Peyer's patch (tissue), 4 donors: Measurements from ENCODE around the gene TENT5A. TPM values are rescaled to one million over a fixed set of nuclear protein-coding genes. Genes with fewer than 3 reads are reported as not detected.

ENCODE experiments used
- DNase-seq, 3 donors: peaks; one replicate each; pipeline ENCODE4 v3.0.0-alpha.2; 2017 to 2019
- H3K27ac ChIP-seq, 4 donors: fragments of 200-600 bp; sonication (generic); one replicate each; pipeline ENCODE4 v1.5.1; 2016 to 2019
- H3K27me3 ChIP-seq, 2 donors: fragments of 200-600 bp; sonication (generic); one replicate each; pipeline ENCODE4 v1.5.1; 2019
- H3K36me3 ChIP-seq, 3 donors: fragments of 200-600 bp; sonication (generic); one replicate each; pipeline ENCODE4 v1.5.1; 2016 to 2019
- H3K4me1 ChIP-seq, 4 donors: fragments of 200-600 bp; sonication (generic); one replicate each; pipeline ENCODE4 v1.5.1; 2016 to 2019
- H3K4me3 ChIP-seq, 4 donors: fragments of 200-600 bp; sonication (generic); 1 replicate in 3 of 4; 2 replicates in 1 of 4; pipeline ENCODE4 v1.5.1; 2016 to 2019; ENCODE audit warnings: mild to moderate bottlenecking in 1 of 4
- H3K9me3 ChIP-seq, 4 donors: fragments of 200-600 bp; sonication (generic); one replicate each; pipeline ENCODE4 v1.5.1; 2016 to 2019; ENCODE audit warnings: mild to moderate bottlenecking in 1 of 4
- CTCF ChIP-seq, 6 experiments: fragments of 450-650 bp in 4 of 6; fragments of 200-600 bp in 2 of 6; sonication (generic) in 1 of 6; IDR thresholded peaks; one replicate each; pipeline ENCODE4 v1.5.1; 2017 to 2019; ENCODE audit warnings: antibody characterized with exemption in 6 of 6, mild to moderate bottlenecking in 3 of 6, moderate library complexity in 1 of 6
- POLR2A ChIP-seq, 2 donors: fragments of 450-650 bp; IDR thresholded peaks; one replicate each; pipeline ENCODE4 v1.5.1; 2017; ENCODE audit warnings: antibody characterized with exemption in 2 of 2, mild to moderate bottlenecking in 2 of 2, moderate library complexity in 2 of 2
- total RNA-seq, 4 donors: library from RNA; depleted of rRNA; stranded (reverse); fragments of >200 nt; gene quantifications; one replicate each; pipeline ENCODE4 v1.1.0, GENCODE V29; 2016

TENT5A gene
- total RNA-seq, 4 donors from 2014 or later: 35.4 to 73.4 (median 58.6) TPM

DNA sequence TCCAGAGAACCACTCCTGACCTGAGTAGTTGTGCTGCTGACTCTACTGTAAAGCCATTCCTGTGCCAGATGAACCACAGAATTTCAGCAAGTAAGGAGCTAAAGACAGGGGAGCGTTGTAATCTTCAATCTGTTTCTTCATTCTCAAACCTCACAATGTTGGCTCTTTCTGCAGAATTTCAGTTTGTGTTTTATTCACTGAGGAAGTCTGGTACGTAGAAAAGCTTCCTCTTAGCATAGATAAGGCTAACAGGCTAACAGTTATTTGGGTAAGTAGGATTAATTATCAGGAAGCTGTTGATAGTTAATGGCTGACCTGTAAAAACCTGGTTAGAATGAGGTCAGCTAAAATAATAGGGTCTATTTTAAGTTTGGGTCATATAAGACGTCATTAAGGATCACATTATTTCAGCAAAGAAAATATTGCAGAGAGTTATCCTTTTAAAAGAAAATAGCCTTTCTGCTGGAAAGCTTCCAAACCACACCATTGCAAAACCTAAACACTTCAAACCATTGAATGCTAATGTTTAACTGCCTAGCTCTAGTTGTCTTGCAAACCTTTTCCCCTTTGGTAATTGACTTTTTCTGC lies 14.1 kb upstream of the TENT5A start:
- H3K27ac ChIP-seq: no peak overlapping the region
- no peak overlapping the region for H3K4me3 ChIP-seq
- DNase-seq: no peak
- no peak for TF ChIP-seq CTCF (IDR thresholded peaks at IDR 0.05)
- no peak for TF ChIP-seq POLR2A (IDR thresholded peaks at IDR 0.05)
- no peaks in the 10 kb centered on the region for H3K36me3 ChIP-seq
- H3K9me3 ChIP-seq: no peaks in the 10 kb centered on the region
- no peaks in the 10 kb centered on the region for H3K4me1 ChIP-seq
- H3K27me3 ChIP-seq: no peaks in the 10 kb centered on the region

DNA sequence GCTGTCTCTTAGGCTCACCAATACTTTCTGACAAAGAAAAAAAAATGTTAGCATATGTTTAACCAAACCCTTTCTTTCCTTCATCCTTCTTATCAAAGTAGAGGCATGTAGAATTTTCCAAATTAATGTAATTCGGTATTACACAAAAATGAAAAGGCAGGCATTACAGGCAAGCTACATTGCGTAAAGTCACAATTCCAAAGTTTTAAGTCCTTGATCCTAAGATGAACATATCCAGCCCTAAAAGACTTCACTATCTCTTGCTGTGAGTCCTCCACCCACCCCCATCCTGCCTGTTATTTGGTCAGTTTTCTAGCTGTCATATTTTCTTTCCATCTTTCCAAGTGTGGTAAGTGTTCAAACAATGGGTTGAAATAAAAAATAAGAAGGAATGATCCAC lies 12.1 kb upstream of the TENT5A start:
- Histone ChIP-seq H3K9me3 (no peaks in the 10 kb centered on the region), H3K27me3 (no peaks in the 10 kb centered on the region), H3K36me3 (no peaks in the 10 kb centered on the region), H3K4me1 (no peaks in the 10 kb centered on the region), H3K4me3 (no peak overlapping the region), H3K27ac (no peak overlapping the region)
- DNase-seq: no peak
- TF ChIP-seq CTCF (IDR thresholded peaks at IDR 0.05) (no peak), POLR2A (IDR thresholded peaks at IDR 0.05) (no peak)

DNA sequence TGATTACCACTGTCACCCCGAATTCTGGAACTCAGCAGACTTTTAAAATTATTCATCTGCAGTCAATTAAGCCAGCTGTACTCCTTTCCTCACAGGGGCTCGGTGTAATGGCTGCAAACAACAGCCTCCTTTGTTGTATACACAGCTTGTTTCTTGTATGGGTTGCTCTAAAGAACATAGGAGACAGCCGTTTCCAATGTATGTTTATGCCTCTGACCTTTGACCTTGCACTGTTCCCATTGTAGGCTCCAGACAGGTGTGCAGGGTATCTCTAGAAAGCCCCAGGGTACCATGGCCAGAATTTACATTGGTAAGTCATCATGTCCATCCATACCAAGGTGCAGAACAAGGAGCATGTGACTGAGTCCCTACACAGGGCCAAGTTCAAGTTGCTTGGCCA lies 11.5 kb upstream of the TENT5A start:
- no peaks in the 10 kb centered on the region for H3K4me1 ChIP-seq
- no peak overlapping the region for H3K4me3 ChIP-seq
- no peaks in the 10 kb centered on the region for H3K36me3 ChIP-seq
- no peaks in the 10 kb centered on the region for H3K27me3 ChIP-seq
- no peaks in the 10 kb centered on the region for H3K9me3 ChIP-seq
- TF ChIP-seq POLR2A (IDR thresholded peaks at IDR 0.05): no peak
- no peak for TF ChIP-seq CTCF (IDR thresholded peaks at IDR 0.05)
- H3K27ac ChIP-seq: no peak overlapping the region
- DNase-seq: no peak

- TF ChIP-seq POLR2A (IDR thresholded peaks at IDR 0.05) (no peak), CTCF (IDR thresholded peaks at IDR 0.05) (no peak)
- no peak for DNase-seq
- no peaks in the 10 kb centered on the region for H3K27me3 ChIP-seq
- no peak overlapping the region for H3K27ac ChIP-seq
- no peaks in the 10 kb centered on the region for H3K36me3 ChIP-seq
- no peaks in the 10 kb centered on the region for H3K9me3 ChIP-seq
- no peak overlapping the region for H3K4me3 ChIP-seq
- H3K4me1 ChIP-seq: no peaks in the 10 kb centered on the region
Observed at GRCh38 chr6:81763051-81763450, 10.6 kb upstream of the TENT5A start.

GRCh38 chr6:81762606-81763005 lies 10.1 kb upstream of the TENT5A start:
- no peaks in the 10 kb centered on the region for H3K9me3 ChIP-seq
- H3K4me1 ChIP-seq: no peaks in the 10 kb centered on the region
- DNase-seq: no peak
- H3K4me3 ChIP-seq: no peak overlapping the region
- no peaks in the 10 kb centered on the region for H3K36me3 ChIP-seq
- H3K27me3 ChIP-seq: no peaks in the 10 kb centered on the region
- TF ChIP-seq POLR2A (IDR thresholded peaks at IDR 0.05): no peak
- no peak overlapping the region for H3K27ac ChIP-seq

DNA sequence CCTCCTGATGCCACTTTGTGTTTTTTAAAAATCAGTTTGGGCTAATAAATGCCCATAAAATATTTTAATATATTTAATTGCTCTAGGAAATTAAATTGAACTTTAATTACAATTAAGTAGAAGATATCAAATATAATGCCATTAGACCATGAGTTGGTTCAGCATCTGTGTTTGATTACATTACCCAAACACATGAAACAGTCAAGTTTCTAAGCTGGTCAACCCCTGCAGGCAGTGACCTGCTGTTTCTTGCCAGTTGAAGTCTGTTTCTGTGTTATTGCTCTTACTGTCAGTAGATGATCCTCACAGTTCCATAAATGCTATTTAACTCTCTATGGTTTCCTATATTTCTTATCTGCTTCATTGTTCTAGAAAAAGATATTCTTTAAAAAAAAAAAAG lies 9.7 kb upstream of the TENT5A start:
- Histone ChIP-seq H3K36me3 (no peaks in the 10 kb centered on the region), H3K27me3 (no peaks in the 10 kb centered on the region), H3K4me1 (no peaks in the 10 kb centered on the region), H3K9me3 (no peaks in the 10 kb centered on the region), H3K4me3 (no peak overlapping the region), H3K27ac (no peak overlapping the region)
- TF ChIP-seq POLR2A (IDR thresholded peaks at IDR 0.05) (no peak), CTCF (IDR thresholded peaks at IDR 0.05) (no peak)
- no peak for DNase-seq
